Activated T-cell treated with anti-CD3 and anti-CD28 coated beads for 24 hours (primary cell): ENCODE results near the gene TEX261.
"Not testable (repeated sequence)": the region's sequence is repeated elsewhere in the genome, so short reads cannot be mapped to it uniquely, and the experiment has no call there.

Source experiments
- DNase-seq: peaks from one replicate; pipeline ENCODE4 v3.0.0-alpha.2; 2020; ENCODE audit warnings: low read depth

Gene TEX261

DNA sequence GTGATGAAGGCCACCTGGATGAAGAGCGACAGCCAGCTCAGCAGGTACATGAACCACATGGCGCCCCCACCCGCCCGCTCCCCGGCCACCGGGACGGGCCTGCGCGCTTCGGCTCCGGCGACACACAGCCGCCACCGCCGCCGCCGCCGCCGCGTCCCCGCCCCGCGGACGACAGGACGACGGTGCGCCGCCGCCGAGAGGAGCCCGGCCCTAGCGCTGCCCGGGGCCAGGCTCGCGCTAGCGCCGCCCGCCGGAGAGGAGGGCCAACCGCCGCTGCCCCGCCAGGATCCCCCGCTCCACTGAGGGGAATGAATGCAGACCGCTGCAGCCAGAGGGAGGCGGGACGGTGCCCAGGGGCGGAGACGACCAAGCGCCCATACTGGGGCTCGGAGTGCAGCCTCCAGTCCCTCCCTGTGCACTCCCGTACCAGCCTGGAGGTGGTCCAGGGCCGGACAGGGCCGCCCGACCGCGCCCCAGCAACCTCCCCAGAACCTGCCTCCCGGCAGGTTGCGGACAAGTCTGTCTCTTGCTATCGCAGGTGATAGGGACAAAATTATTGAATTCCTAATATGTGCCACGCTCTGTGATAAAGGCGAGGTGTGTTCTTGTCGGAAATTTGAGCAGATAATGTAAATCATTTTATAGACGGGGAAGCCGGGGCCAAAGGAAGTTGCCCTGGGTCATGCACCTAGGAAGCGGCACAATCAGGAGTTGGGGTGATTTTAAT lies at the start of gene TEX261:
Gene TEX261 (minus strand): TSS at position 175 of the 727 bp plus-strand sequence. CDS start 116 bp downstream, at position 59.
- DNase-seq, result peak; percentile 91

DNA sequence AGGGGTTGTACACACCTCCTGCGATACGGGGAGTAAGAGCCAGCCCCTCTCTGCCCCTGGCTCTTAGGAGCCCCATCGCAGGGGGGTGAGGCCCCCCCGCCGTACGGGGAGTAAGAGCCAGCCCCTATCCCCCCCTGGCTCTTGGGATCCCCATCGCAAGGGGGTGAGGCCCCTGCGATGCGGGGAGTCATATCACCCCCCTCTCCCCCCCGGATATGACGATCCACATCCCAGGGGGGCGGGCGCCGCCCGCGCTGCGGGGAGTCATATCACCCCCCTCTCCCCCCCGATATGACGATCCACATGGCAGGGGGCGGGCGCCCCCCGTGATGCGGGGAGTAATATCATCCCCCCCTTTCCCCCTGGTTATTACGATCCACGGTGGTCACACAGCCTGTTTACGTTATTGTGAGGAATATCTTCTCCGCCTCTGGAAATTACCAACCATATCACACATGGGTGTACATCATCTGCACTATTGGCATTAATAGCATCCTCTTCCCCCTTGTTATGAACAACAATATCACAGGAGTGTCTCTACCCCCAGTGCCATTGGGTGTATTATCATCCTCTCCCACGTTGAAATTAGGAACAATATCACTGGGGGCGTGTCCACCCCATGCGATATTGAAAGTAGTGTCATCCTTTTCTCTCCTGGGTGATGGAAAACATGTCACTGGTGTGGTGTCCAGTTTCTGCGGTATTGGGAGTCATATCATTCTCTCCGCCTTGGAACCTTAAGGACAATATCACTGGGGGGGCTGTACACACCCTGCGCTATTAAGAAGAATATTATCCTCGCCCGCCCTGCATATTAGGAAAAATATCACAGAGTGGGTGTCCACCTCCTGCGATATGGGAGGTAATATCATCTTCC lies 49.1 kb upstream of the TEX261 start:
- DNase-seq, result no peak

DNA sequence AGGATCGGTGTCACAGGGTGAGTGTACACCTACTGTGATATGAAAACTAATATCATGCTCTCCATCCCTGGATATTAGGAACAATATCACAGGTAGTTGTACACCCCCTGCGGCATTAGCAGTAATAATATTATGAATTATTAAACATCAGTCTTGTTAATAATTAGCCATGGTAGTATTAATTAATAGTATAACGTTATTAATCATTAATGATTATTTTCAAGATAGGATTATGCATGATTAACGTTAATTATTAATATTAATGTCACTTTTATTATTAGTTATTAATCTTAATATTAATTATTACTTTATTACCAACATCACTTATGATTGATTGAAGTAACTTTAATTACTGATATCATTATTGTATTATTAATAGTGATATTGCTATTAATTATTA lies 47.6 kb upstream of the TEX261 start:
- no peak for DNase-seq

DNA sequence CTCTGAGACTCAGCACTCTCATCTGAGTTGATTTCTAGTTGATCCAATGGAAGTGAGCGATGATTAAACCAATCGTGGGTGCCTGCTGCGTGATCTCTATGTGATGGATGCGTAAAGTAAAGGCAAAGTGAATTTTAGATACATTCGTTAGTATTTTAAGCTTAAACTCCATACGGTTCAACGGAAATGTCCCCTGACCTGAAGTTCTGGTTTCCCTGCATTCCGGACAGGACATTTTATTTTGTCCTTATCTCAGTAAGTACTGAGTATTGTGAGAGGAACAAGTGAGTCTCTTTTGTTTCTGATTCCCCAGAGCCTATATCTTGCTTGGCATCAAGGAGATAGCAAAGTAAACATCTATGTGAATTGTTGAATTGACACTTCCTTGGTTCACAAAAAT lies 41.6 kb upstream of the TEX261 start:
- DNase-seq, result not testable (repeated sequence)

DNA sequence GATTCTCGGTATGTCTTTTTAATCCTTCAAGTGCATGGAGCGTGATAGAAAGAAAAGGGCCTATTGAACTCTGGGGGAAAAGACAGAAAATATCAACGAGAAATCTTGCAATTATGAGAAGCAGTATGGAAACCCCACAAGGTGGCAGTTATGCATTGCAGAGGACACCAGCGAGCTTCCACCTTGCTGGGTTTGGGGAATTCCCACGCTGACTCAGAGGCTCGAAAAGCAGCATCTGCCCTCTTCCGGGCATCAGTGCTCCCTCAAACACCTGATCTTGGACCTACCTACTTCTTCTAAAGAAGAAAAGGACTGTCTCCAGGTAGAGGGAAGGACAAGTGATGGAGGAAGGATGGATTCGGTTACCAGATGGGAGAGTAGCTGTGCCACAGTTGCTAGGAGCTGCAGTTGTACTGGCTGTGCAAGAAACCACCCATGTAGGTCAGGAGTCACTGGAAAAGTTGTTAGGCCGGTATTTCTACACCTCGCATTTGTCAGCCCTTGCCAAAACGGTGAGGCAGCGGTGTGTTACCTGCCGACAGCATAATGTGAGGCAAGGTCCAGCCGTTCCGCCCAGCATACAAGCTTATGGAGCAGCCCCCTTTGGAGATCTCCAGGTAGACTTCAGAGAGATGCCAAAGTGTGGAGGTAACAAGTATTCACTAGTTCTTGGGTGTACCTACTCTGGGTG lies 29.0 kb upstream of the TEX261 start:
- peak; percentile 65 for DNase-seq

DNA sequence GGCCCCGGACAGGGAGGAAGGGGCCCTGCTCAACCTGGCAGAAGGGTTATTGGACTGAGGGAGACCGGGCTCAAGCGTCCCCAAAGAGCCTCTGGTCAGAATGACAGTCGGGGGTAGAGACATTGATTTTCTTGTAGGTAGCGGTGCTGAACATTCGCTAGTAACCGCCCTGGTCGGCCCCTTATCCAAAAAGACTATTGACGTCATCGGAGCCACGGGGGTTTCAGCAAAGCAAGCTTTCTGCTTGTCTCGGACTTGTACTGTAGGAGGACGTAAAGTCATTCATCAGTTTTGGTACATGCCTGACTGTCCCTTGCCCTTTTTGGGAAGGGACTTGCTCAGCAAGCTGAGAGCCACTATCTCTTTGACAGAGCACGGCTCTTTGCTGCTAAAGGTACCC lies 26.7 kb upstream of the TEX261 start:
- not testable (repeated sequence) for DNase-seq

DNA sequence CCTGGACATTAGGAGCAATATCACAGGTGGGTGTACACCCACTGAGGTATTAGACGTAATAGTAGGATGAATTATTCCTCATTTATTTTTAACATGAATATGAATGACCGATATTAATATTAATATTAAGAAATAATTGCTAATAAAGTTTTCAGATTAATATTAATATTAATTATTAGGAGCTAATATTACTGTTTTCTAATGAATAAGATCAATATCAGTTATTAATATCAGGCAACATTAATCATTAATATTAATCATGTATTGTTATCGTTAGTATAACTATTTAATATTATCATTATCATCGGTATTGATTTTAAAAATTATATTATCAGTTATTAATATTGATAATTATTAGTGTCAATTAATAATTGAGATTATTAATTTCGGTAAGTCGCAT lies 25.3 kb upstream of the TEX261 start:
- not testable (repeated sequence) for DNase-seq

DNA sequence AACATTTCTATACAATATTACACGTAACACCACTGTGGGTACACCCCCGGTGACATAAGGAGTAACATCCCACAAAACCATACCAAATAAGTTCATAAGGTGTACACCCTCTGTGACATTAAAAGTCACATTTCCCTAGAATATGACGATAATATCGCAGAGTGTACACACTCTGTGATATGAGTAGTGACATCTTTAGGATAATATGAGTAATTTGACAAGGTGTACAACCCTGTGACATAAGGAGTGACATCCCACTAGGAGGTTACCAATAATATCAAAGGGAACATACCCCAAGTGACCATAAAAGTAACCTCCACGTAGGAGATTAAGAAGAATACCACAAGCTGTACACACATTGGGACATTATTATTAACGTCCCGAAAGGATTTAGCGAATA lies 24.0 kb upstream of the TEX261 start:
- DNase-seq, result no peak

DNA sequence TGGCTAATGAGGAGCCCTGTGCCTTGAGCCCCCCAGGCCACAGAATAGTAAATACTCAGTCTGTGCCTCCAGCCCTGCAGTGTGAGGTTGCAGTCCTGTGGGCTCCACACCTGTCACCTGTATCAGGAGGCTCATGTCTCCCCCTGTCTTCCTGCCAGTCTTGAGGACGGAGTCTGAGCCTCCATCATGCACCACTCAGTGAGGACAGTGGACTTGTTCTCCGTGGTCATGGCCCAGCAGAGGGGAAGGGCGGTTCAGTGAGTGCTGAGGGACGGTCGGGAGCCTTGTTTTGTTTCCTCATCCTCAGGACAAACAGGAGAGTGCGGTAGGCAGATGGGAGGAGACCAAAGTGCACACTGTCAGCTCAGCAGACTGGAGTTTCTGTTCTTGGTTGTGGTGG lies 17.1 kb upstream of the TEX261 start:
- DNase-seq, result not testable (repeated sequence)

DNA sequence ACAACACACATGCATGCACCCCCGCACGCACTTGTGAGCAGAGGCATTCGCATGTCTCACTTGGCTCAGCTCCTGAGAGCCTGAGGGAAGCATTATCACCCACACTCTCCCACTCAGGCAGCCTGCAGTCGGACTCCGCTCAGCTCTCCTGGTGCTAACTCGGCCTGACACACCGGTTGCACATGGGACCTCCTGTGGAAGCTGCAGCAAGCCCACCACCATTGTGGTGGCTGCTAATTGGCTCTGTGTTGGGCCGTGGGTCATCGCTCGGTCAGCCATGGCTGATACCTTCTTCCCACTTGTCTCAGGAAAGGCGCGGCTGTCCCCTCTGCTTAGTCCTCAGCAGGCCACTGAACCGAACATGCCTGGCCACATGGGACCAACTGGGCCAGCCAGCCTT lies 13.7 kb upstream of the TEX261 start:
- no peak for DNase-seq

DNA sequence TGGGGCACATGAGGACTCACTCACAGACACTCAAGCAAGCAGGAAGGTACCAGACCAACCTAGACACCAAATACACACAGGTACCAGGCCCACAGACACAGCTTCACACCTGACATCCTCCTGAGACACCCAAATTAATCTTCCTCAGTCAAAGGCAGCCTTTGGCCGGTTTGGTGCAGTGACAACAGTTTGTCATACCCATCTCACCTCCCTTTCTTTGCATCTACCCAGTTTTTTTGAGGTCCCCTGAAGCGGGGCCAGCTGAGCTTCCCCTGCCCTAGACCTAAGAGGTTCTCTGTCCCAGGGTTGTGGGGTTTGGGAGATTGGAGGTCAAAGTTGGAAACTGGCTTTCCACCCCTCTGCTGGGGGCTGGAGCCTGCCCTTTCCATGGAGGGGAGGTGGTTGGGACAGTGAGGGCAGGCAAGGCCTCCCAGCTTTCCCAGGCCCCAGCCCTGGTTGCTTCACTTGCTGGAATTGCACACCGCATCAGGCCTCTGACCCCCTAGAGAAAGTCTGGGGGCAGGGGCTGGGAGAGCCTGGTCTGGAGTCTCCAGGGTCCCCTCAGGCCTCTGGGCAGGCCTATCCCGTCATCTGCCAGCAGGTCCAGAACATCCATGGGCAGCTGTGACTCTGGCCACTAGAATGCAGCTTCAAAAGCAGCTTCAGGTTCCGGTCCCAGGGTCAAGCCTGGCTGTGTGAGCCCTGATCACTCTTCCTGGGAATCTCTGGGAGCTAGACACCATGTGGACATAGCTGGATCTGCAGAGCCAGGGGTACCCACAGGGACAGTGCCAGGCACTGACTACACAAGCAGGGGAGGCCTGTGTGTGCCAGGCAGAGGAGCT lies 12.5 kb upstream of the TEX261 start:
- DNase-seq, result no peak

DNA sequence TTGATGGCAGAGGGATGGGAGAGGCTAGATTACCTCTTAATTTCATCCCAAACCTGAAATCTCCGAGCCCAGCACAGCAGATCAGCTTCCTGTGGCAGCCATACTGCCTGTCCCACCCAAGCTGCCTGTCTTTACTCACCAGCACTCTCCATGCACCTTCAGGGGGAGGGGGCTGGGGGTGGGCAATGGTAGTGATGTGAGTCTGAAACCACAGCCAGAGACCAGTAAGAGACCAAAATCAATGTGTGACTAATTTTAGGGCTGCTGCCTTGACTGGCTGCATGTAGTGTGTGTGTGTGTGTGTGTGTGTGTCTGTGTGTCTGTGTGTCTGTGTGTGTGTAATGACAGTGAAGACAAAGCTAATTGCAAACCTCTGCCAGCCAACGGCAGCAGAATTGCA lies 11.7 kb upstream of the TEX261 start:
- no peak for DNase-seq

DNA sequence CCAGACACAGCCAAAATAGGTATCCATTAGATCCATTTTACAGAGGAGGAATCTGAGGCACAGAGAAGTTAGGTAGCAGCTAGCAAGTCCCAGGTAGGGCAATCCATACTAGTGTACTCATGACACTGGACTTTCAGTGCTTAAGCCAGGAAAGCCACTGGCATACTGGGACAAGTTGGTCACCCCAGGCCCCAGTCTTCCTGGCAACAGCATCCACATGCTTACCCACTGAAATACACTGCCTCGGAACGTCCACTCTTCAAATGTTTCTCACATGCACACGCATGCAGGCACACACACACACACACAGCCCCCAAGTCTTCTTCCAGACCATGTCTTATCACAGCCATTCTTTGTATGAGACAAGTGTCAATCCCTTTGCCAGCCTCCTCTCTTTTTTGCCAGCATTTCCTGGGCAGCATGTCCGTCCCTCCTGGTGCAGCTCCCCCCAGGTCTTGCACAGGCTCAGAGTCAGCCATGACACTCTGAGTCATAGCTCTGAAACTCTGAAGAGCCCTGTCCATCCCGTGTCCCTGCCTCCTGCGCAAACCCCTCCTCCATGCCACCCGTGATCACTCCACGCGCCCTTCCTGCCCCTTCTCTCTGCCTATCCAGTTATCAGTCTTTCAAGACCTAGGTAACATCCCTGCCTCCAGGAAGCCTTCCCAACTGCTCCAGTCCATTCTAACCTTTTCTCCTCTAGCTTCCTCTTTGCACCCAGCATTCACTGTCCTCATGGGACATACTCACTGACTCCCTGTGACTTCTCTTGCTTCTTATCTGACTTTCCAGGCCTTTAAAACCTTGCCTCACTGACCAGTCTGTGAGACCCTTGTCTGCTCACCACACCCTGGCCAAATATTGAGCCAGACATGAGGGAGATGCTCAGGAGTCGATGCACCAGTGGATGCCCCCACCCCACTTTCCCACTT lies 10.9 kb upstream of the TEX261 start:
- DNase-seq, result no peak

DNA sequence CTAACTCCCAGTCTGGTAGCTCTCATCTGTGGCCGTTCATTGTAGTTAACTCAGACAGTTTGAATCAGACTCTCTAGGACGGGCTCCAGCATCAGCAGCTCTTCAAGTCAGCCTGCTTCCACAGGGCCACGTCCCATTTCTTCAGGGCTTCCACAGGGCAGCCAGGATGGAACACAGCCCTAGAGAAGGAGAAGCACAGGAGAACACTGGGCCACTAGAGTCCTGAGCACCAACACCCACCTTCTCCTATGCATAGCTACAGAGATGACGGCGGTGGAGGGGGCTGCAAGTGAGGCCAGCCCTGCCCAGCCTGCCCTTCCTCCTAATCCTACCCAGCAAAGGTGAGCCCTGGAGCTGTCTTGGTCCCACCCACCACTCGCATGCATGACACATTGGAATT lies 10.2 kb upstream of the TEX261 start:
- DNase-seq, result no peak

DNA sequence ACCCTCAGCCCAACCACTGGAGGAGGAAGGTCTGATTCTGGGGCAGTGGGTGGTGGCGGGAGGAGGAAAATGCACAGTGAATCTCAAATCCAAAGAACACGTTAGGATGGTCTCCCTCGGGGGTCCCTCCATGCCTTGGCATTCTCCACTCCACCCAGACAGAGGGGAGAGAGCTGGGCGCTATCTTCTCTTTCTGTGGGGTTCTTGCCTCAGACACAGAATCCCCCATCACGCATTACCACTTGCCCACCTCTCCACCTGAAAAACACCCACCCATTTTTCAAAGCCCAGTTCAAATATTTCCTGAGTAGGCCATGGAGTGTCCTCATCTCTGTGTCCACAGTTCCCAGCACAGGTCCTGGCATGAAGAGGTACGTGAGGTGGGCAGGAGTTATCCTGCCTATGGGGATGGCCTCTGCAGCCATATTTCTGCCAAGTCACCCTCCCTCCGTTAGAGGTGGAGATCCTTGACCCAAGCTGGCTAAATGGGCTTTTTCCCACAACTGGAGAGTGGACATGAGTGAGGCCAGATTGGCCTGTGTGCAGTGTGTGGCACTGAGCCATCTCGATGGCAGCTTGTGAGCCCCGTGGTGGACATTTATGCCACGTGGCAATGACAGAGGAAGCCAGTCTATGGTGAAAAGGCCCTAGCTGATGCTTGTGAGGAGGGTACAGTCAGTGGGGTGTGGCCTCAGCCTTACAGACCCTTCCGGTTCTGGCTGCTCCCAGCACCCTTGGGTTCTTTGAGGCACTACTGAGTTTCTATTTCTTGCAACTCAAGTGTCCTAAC lies 9.5 kb upstream of the TEX261 start:
- no peak for DNase-seq

DNA sequence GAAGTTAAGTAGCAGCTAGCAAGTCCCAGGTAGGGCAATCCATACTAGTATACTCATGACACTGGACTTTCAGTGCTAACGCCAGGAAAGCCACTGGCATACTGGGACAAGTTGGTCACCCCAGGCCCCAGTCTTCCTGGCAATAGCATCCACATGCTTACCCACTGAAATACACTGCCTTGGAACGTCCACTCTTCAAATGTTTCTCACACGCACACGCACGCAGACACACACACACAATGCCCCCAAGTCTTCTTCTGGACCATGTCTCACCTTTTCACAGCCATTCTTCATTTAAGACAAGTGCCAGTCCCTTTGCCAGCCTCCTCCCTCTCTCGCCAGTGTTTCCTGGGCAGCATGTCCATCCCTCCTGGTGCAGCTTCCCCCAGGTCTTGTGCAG lies 8.7 kb upstream of the TEX261 start:
- no peak for DNase-seq

DNA sequence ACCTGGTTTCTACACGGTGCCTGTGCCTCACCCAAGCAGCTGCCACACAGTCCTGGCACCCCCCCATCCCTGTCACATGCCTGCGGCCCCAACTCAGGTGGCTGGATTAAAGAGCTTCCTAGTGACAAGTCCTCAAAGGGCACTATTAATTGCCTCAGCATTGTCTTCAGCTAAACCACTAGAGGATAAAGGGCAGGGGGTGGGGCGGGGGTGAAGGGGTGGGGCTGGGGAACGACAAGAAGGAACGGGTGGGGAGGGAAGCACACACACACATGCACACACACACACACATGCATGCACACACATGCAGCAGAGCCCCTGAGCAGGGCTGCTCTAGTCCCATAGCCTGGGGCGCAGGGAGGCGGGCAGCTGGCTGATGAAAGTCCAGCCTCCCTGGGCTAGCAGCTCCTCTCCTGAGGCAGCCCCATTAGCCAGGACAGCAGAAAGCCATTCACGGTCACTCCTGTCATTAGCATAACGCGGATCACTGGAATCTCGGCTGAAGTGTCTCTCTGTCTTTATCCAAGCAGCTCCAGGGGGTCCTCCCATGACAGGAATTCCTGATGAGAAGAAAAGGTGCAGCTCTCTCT lies 7.4 kb upstream of the TEX261 start:
- DNase-seq, result no peak

DNA sequence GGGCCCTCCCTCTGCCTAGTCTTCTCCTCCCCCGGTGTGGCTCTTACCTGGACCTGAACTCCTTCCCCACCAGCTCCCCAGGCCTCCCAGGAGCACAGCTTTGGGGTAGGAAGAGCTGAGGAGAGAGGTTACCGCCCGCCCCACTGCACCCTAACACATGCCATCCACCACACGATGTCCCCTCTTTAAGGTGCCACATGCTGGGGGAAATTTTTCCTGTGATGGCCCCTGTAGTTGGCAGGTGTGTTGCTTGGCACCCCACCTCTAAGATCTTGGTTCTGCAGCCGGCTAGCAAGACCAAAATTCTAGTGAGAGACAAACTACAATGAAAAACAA lies 6.9 kb upstream of the TEX261 start:
- DNase-seq, result no peak

DNA sequence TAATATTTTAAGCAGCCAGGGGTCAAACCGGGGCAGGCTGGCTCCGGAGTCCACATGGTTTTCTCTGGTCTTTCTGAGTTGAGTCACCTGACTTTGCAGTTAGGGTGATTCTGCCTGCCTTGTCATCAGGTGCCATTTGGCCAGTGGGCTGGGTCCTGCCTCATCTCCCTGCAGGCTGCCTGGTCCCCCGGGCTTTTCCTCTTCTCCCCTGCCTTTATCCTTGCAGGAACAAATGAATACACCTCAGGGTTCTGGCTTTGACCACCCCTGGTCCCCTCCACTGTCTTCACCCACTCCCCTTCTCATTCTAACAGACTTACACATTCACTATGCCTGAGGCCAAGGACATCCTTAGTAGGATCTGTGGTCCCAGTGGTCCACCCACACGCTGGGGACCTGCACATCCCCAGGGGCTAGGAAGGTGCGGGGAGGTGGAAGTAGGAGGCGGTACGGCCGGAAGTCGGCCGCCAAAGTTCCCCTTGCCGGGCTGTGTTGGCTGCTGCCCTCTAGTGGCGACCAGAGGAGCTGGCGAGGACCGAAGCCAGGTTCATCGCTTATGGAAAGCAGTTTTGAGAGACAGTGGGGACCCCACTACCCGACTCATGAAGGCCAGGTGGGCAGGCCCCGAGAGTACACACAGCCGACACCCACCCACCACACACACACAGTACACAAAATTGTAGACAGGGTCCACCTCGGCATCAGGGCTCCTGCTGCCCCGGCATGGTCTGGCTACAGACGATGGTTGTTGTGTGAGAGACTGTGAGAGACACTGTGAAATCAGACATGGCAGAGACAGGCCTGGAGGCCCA lies 6.3 kb upstream of the TEX261 start:
- peak; percentile 78 for DNase-seq
